ENCODE results near the gene RGMA.

Gene RGMA

GRCh38 chr15:92989470-92989869 lies 99.5 kb downstream of the RGMA start:
- no peak for TF ChIP-seq FOXP2 (optimal IDR thresholded peaks at IDR 0.05; ENCODE audit: borderline replicate concordance, extremely low read depth, extremely low read length, insufficient read depth)
- no peak for TF ChIP-seq REST (IDR thresholded peaks at IDR 0.05; ENCODE audit: insufficient read depth in 1 of 2, low read depth in 2 of 2, low read length in 2 of 2)
- TF ChIP-seq SIN3A (IDR thresholded peaks at IDR 0.05; ENCODE audit: borderline replicate concordance, insufficient read depth, low read length): no peak
- TF ChIP-seq TAF1 (IDR thresholded peaks at IDR 0.05; ENCODE audit: borderline replicate concordance, insufficient read depth, low read length): no peak
- TF ChIP-seq POLR2AphosphoS5 (IDR thresholded peaks at IDR 0.05; ENCODE audit: low read depth, low read length): no peak

Measured in PFSK-1 (cell line).